Measurements from ENCODE around the gene QARS1. TPM values are rescaled to one million over a fixed set of nuclear protein-coding genes. Genes with fewer than 3 reads are reported as not detected.

Gene QARS1
- total and polyA plus RNA-seq, 2 of the 13 experiments (the other 11 are each of a cell fraction or from before 2014, with no cell fraction given): 307 to 327 TPM

GRCh38 chr3:49134471-49135265 is 30.1 kb upstream of the QARS1 start (continued):
- TF ChIP-seq ZNF446 (CRISPR knock-in tag; IDR thresholded peaks at IDR 0.05): no peak
- no peak for TF ChIP-seq ATRX (CRISPR knock-in tag; IDR thresholded peaks at IDR 0.05; ENCODE audit: borderline replicate concordance)
- TF ChIP-seq MYC (CRISPR knock-in tag; IDR thresholded peaks at IDR 0.05; ENCODE audit: borderline replicate concordance): peak; percentile 46; the same call in 1 of the 2 replicates
- no peak for TF ChIP-seq TARDBP (CRISPR knock-in tag; IDR thresholded peaks at IDR 0.05)
- TF ChIP-seq ZNF317 (CRISPR knock-in tag; IDR thresholded peaks at IDR 0.05): no peak
- no peak for TF ChIP-seq ATF4 (CRISPR knock-in tag; IDR thresholded peaks at IDR 0.05)
- TF ChIP-seq RXRB (CRISPR knock-in tag; IDR thresholded peaks at IDR 0.05; ENCODE audit: borderline replicate concordance): peak; percentile 76
- no peak for TF ChIP-seq USF2 (IDR thresholded peaks at IDR 0.05; ENCODE audit: low read depth, low read length)
- no peak for TF ChIP-seq USF2 (CRISPR knock-in tag; IDR thresholded peaks at IDR 0.05; ENCODE audit: borderline replicate concordance)
- TF ChIP-seq ZHX2 (IDR thresholded peaks at IDR 0.05; ENCODE audit: low read depth): no peak
- no peak for TF ChIP-seq ZHX2 (CRISPR knock-in tag; IDR thresholded peaks at IDR 0.05; ENCODE audit: borderline replicate concordance)
- TF ChIP-seq NR2C2 (CRISPR knock-in tag; IDR thresholded peaks at IDR 0.05; ENCODE audit: borderline replicate concordance): peak; percentile 94
- TF ChIP-seq RARA (CRISPR knock-in tag; IDR thresholded peaks at IDR 0.05): peak; percentile 90
- TF ChIP-seq IRX3 (CRISPR knock-in tag; IDR thresholded peaks at IDR 0.05; ENCODE audit: borderline replicate concordance, low read depth): no peak
- no peak for TF ChIP-seq GTF2F1 (IDR thresholded peaks at IDR 0.05; ENCODE audit: low read length)
- no peak for TF ChIP-seq CSRNP2 (CRISPR knock-in tag; conservative IDR thresholded peaks at IDR 0.05; ENCODE audit: low read depth)
- peak; percentile 47; the same call in 1 of the 2 replicates for TF ChIP-seq ZMYM2 (CRISPR knock-in tag; IDR thresholded peaks at IDR 0.05)
- TF ChIP-seq CC2D1A (CRISPR knock-in tag; IDR thresholded peaks at IDR 0.05): no peak
- TF ChIP-seq RXRA (CRISPR knock-in tag; IDR thresholded peaks at IDR 0.05): peak; percentile 91
- no peak for TF ChIP-seq FOXM1 (CRISPR knock-in tag; IDR thresholded peaks at IDR 0.05)
